Caki2 (cell line): ENCODE data around the gene FHL2. TPM values are rescaled to one million over a fixed set of nuclear protein-coding genes. Genes with fewer than 3 reads are reported as not detected.

Source experiments
- DNase-seq: peaks from one replicate; pipeline ENCODE4 v3.0.0-alpha.2; 2015; ENCODE audit warnings: low read depth
- in situ Hi-C: cut with HindIII; loops from 2 replicates; pipeline ENCODE4 v1.10.0; 2016; ENCODE audit warnings: low sequenced_read_pairs, low pct_unique_long_range_greater_than_20kb, mixed read lengths
- total RNA-seq: library from RNA; depleted of rRNA; stranded (reverse); fragments of >200 nt; shearing (Covaris generic); gene quantifications from 2 replicates; pipeline ENCODE4 v1.2.3, GENCODE V29; 2014; ENCODE audit warnings: low replicate concordance; rRNA removed

The FHL2 gene
- total RNA-seq = 256 and 275 TPM in 2 replicates

- in situ Hi-C loops = no loop called here
- peak; percentile 85 for DNase-seq
Measured at GRCh38 chr2:105398336-105399206, at the start of gene FHL2. Gene FHL2, minus strand, starts transcription at chr2:105399051. Its CDS starts 12,535 bp downstream, at chr2:105386516.

GRCh38 chr2:105447476-105447875 lies 48.6 kb upstream of the FHL2 start:
- no peak for DNase-seq
- in situ Hi-C loops = no loop called here

- in situ Hi-C loops = no loop called here
- no peak for DNase-seq
Measured at GRCh38 chr2:105446501-105446900, 47.6 kb upstream of the FHL2 start.

GRCh38 chr2:105445976-105446375 lies 47.1 kb upstream of the FHL2 start:
- in situ Hi-C loops = no loop called here
- DNase-seq = no peak

- no peak for DNase-seq
- in situ Hi-C loops = no loop called here
Measured at GRCh38 chr2:105445498-105445897, 46.6 kb upstream of the FHL2 start.

GRCh38 chr2:105443617-105444598 lies 45.1 kb upstream of the FHL2 start:
- in situ Hi-C loops = no loop called here
- DNase-seq = no peak

GRCh38 chr2:105442721-105443120 lies 43.9 kb upstream of the FHL2 start:
- DNase-seq = no peak
- in situ Hi-C loops = no loop called here

- no peak for DNase-seq
- in situ Hi-C loops = no loop called here
Measured at GRCh38 chr2:105442056-105442455, 43.2 kb upstream of the FHL2 start.

GRCh38 chr2:105439141-105439540 lies 40.3 kb upstream of the FHL2 start:
- no peak for DNase-seq
- in situ Hi-C loops = no loop called here

- DNase-seq = no peak
- in situ Hi-C loops = no loop called here
Measured at GRCh38 chr2:105438104-105438929, 39.5 kb upstream of the FHL2 start.

- in situ Hi-C loops = no loop called here
- no peak for DNase-seq
Measured at GRCh38 chr2:105437708-105438103, 38.9 kb upstream of the FHL2 start.

GRCh38 chr2:105432749-105433148 lies 33.9 kb upstream of the FHL2 start:
- DNase-seq = no peak
- in situ Hi-C loops = no loop called here

- in situ Hi-C loops = no loop called here
- no peak for DNase-seq
Measured at GRCh38 chr2:105432044-105432399, 33.2 kb upstream of the FHL2 start.

GRCh38 chr2:105431367-105432043 lies 32.7 kb upstream of the FHL2 start:
- in situ Hi-C loops = no loop called here

GRCh38 chr2:105428387-105429018 lies 29.7 kb upstream of the FHL2 start:
- in situ Hi-C loops = no loop called here
- no peak for DNase-seq

More at GRCh38 chr2:105431367-105432043, 32.7 kb upstream of the FHL2 start:
- DNase-seq = no peak

- in situ Hi-C loops = no loop called here
Measured at GRCh38 chr2:105427485-105427884, 28.6 kb upstream of the FHL2 start.

GRCh38 chr2:105426626-105427292 lies 27.9 kb upstream of the FHL2 start:
- no peak for DNase-seq
- in situ Hi-C loops = no loop called here

More at GRCh38 chr2:105427485-105427884, 28.6 kb upstream of the FHL2 start:
- no peak for DNase-seq
